Amniotic stem cell (primary cell): ENCODE data around the gene OOEP.

Source experiments
- DNase-seq: peaks from one replicate; lab custom pipeline; 2025; lab: John Stamatoyannopoulos, UW

Gene OOEP

GRCh38 chr6:73364549-73364948 is 5.1 kb downstream of the OOEP start:
- DNase-seq = no peak

DNA sequence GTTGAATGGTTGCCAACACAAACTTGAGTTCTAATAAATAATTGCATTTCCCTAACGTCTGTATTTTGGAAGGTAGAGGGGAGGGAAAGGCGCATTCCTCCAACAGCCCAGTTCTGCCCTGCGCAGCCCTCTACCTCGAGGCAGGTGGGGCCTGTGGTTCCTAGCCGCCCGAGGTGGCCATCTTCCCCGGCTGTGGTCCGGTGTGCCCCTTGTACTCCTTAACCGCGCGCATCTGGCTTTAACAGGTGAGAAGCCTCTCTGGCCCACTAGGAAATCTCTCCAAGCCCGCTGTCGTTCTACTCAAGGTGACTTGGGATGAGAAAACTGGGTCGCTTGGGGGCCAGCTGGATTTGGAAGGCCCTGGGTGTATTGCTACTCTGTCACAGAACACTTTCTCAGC is 5.6 kb downstream of the OOEP start:
- DNase-seq = no peak

GRCh38 chr6:73363537-73363875 is 6.2 kb downstream of the OOEP start:
- DNase-seq = no peak

DNA sequence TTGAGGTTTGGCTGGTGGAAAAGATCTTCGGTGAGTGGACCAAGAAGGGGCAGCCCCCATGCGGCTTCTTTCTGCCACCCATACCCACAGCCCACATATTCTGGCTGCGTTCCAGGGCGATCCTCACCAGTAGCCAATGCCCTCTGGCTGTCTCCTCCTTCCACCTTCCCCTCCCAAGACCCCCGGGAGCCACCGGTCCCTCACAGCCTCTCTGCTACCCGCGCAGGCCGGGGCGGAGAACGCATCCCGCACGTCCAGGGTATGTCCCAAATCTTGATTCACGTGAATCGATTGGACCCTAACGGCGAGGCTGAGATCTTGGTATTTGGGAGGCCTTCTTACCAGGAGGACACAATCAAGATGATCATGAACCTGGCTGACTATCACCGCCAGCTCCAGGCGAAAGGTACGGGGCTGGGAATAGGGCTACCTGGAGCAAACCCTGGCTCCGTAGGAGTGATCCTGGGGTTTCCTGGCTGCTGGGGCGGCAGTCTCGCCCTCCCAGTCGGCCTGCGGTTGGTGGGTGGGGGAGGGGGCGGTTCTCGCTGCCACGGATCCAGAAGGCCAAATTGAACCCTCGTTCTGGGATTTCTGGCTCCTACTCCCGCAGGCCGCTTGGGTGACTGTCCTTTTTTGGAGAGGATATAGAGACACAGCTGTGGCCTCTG is 6.7 kb downstream of the OOEP start:
- DNase-seq = no peak

DNA sequence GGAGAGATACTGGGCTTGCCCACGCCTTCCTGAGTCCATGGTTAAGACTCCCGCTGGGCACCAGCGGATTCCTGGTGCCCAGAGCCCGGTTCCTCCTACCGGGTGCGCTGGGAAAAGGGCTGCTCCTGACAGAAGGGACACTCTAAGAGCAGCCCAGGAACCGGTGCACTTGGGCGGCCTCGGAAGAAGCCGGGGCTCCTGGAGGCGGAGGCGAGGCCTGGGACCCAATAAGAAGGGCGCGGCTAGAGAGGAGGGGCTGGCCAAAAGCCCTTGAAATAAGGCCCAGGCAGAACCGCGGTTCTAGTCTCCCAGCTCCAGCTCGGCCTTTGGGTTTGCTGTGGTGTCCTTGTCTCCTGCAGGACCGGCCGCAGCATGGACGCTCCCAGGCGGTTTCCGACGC is 7.3 kb downstream of the OOEP start, which contains the start of gene KHDC3L:
Gene KHDC3L, plus strand, starts transcription at position 301 of the 400 bp plus-strand sequence. Its CDS starts 72 bp downstream, at position 373.
- no peak for DNase-seq

DNA sequence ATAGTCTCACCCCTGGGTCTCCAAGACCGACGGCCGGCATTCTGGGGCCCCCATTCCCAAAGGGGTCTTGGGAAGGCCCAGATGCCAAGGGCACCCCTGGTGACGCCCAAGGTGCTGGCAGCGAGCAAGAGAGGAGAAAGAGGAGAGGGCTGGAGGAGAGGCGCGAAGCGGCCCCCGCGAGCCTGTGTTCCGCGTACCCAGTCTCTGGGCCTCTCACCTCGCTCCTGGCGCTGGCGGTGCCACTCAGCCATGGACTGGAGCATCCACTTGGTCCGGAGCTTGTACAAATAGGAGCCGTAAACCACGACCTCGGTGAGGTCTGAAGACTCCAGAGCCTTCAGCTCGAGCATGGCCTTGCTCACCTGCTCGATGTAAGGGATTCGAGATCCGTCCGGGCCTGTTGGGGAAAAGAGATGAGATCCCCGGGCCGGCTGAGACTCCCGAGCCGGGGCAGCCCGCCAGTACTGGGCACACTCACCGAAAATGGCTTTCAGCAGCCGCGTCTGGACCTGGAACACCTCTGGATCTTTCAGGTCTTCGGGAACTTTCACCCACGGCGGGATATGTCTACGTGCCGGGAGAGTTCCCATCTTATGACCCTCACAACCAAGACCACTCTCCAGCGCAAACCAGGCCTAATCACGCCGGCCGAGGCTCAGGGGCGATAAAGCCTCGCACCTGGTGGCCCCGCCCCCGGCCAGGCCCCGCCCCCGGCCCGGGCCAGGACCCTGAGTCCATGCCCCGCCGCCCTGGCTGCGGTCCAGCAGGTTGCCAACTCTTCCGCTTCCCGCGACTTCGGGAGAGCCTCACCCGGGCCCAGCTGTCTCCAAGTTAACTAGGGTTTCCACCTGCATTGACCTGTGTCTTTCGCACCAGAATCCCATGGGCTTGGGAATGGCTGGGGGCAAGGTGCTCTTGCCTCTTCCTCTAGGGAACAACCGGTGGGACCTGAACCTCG is 15.8 kb downstream of the OOEP start, which contains the start of gene DPPA5:
Gene DPPA5, minus strand, starts transcription at position 641 of the 958 bp plus-strand sequence. Its CDS starts 51 bp downstream, at position 590.
- DNase-seq = no peak

GRCh38 chr6:73349311-73349710 is 20.4 kb downstream of the OOEP start:
- DNase-seq = no peak

DNA sequence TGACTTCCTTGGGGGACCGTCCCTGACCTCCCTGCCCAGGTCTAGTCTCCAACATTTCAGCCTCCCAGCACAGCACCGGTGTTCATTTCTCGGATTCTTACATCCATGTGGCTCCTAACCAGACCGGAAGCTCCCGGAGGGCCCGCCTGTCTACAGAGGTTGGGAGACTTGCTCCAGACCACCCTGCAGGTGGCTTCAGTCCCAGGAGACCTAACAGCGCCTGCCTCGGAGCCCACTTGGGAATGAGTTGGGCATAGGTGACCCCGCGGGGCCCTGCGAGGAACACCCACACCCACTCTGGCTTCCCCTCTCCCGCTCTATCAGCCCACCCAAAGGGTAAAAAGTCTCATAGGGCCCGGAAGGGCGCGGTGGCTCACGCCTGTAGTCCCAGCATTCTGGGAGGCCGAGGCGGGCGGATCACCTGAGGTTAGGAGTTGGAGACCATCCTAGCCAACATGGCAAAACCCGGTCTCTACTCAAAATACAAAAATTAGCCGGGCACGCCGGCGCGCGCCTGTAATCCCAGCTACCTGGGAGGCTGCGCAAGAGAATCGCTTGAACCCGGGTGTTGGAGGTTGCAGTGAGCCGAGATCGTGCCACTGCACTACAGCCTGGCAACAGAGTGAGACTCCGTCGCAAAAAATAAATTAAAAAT is 21.0 kb downstream of the OOEP start:
- no peak for DNase-seq

DNA sequence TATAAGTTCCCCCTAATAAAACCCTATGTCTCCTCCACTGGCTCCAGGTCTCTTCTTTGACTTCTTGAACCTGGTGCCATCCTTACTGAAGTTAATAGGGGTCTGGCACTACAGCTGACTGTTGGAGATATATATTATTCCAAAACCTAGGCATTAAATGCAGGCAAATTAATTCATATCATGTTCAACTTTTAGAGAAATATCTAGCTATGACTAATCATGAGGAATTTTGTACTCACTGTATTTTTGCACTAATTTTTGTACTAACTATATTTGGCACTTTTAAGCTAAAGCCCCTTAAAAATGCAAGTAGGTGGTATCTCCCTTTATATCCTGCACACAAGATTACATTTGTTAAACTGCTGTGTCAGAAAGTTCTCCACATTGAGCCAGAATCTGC is 26.5 kb downstream of the OOEP start:
- no peak for DNase-seq

GRCh38 chr6:73342174-73342573 is 27.5 kb downstream of the OOEP start:
- no peak for DNase-seq

- DNase-seq = no peak
Observed at GRCh38 chr6:73341335-73341734, 28.4 kb downstream of the OOEP start.

DNA sequence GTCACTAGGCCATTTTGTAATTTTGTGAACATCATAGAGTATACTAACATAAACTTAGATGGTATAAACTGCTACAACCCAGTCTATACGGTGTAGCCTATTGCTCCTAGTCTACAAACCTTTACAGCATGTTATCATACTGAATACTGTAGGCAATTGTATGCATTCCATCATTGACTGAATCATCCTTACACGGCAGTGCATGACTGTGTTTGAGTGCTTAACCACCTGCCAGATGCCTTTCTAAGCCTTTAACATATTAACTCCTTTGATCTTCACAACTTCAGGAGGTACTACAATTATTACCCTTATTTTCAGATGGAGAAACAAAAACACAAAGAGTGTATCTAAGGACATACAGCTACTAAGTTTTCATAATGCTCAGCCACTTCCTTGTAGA is 29.6 kb downstream of the OOEP start:
- no peak for DNase-seq

DNA sequence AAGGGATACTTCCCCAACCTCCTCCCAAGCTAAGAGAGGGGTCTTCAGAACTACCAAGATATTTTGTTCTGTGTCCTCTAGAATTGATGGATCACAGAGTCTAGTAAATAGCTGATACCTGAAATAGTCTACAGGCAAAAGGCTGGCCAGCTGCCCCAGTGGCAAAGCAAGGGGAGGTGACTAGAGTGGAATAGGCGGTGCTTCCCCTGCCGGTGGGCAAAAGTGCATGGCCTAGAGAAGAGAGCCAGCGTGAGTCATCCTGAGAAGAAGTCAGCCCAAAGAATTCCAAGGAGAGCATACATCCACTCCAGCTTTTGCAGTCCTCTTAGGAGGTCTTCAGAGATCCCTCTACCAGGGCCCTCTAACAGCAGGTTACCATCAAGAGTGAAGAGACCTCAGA is 30.4 kb downstream of the OOEP start:
- DNase-seq = no peak

DNA sequence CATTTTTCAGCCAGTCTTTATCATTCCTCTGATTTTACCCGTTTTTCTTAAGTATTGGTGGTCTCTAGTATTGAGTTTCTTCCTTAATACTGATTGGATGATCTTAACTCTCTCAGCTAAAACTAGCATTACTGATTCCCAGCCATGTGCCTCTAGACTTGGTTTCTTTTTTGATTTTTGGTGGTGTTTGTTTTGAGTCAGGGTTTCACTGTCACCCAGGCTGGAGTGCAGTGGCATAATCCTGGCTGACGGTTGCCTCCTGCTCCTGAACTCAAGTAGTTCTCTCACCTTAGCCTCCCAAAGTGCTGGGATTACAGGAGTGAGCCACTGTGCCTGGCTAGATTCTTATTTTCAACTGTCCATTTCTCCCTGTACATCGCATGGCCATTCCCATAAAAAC is 40.5 kb downstream of the OOEP start:
- no peak for DNase-seq

GRCh38 chr6:73328790-73329189 is 40.9 kb downstream of the OOEP start:
- DNase-seq = no peak

GRCh38 chr6:73325656-73326055 is 44.0 kb downstream of the OOEP start:
- no peak for DNase-seq

- DNase-seq = no peak
Observed at GRCh38 chr6:73323323-73323722, 46.4 kb downstream of the OOEP start.
